Lung (tissue), 12 donors: Measurements from ENCODE around the gene FLNA. TPM values are rescaled to one million over a fixed set of nuclear protein-coding genes. Genes with fewer than 3 reads are reported as not detected.

Experiments used
- ATAC-seq: fragments of 200-7000 bp; cut with Tn5 transposase; one replicate; pipeline ENCODE4 v1.9.1; 2020; ENCODE audit warnings: moderate number of reproducible peaks; ENCODE audit not compliant: insufficient read depth, low FRiP score
- DNase-seq, 3 donors: peaks; one replicate each; pipeline ENCODE4 v3.0.0-alpha.2; 2013 to 2017
- H3K27ac ChIP-seq, 2 donors: one replicate each; pipeline ENCODE4 v1.5.1; 2013; ENCODE audit warnings: mild to moderate bottlenecking in 2 of 2, moderate library complexity in 2 of 2, control low read depth in 1 of 2, inconsistent platforms in 1 of 2, low read depth in 1 of 2, low read length in 1 of 2
- H3K27me3 ChIP-seq, 3 donors: one replicate each; pipeline ENCODE4 v1.5.1; 2013; ENCODE audit warnings: low read length in 2 of 3; ENCODE audit not compliant: control insufficient read depth in 3 of 3, insufficient read depth in 3 of 3
- H3K36me3 ChIP-seq, 4 donors: one replicate each; pipeline ENCODE4 v1.5.1; 2013; ENCODE audit warnings: low read length in 4 of 4, mild to moderate bottlenecking in 1 of 4, moderate library complexity in 1 of 4; ENCODE audit not compliant: control insufficient read depth in 4 of 4, insufficient read depth in 4 of 4
- H3K4me1 ChIP-seq, 5 donors: one replicate each; pipeline ENCODE4 v1.5.1; 2013; ENCODE audit warnings: low read length in 5 of 5, mild to moderate bottlenecking in 2 of 5, moderate library complexity in 1 of 5; ENCODE audit not compliant: control insufficient read depth in 5 of 5, insufficient read depth in 5 of 5
- H3K4me3 ChIP-seq: one replicate; pipeline ENCODE4 v1.5.1; 2013; ENCODE audit warnings: mild to moderate bottlenecking, control low read depth, moderate library complexity
- H3K9ac ChIP-seq, 2 donors: one replicate each; pipeline ENCODE4 v1.5.1; 2013; ENCODE audit warnings: low read length in 2 of 2, control low read depth in 1 of 2; ENCODE audit not compliant: insufficient read depth in 1 of 2
- H3K9me3 ChIP-seq, 4 donors: one replicate each; pipeline ENCODE4 v1.5.1; 2013; ENCODE audit warnings: low read length in 3 of 4, mild to moderate bottlenecking in 1 of 4, moderate library complexity in 1 of 4; ENCODE audit not compliant: control insufficient read depth in 4 of 4, insufficient read depth in 3 of 4
- WGBS, 2 donors: extraction: QIAGEN DNeasy Blood & Tissue Kit; methylation state at CpG; one replicate each; pipeline ENCODE4 v1.1.7; 2013; 5-methylcytosine and 5-hydroxymethylcytosine counted together
- polyA plus RNA-seq, 2 donors: library from polyadenylated mRNA; stranded (reverse); fragments of 200-250 nt; gene quantifications; one replicate each; pipeline ENCODE4 v1.2.1, GENCODE V29; 2013
- total RNA-seq, 2 donors: library from RNA; depleted of rRNA in 1 of 2; stranded (reverse); fragments of >200 nt in 1 of 2; gene quantifications; one replicate each; pipeline ENCODE4 v1.2.1, GENCODE V29; 2014 to 2021
- TF ChIP-seq, protein P1 (sequence below): IDR thresholded peaks from 2 replicates; pipeline ENCODE4 v1.5.1; 2012; ENCODE audit warnings: mild to moderate bottlenecking; ENCODE audit errors: control extremely low read depth, extremely low read depth
- donor health status: control.
- donor health status: control.
- donor health status: Bipolar disorder and iron deficiency.
- donor health status: healthy.
- donor health status: DM: yes; HTN: yes; CAD: no.

FLNA gene
- total and polyA plus RNA-seq, 4 donors = 602 to 1,802 (median 714) TPM

DNA sequence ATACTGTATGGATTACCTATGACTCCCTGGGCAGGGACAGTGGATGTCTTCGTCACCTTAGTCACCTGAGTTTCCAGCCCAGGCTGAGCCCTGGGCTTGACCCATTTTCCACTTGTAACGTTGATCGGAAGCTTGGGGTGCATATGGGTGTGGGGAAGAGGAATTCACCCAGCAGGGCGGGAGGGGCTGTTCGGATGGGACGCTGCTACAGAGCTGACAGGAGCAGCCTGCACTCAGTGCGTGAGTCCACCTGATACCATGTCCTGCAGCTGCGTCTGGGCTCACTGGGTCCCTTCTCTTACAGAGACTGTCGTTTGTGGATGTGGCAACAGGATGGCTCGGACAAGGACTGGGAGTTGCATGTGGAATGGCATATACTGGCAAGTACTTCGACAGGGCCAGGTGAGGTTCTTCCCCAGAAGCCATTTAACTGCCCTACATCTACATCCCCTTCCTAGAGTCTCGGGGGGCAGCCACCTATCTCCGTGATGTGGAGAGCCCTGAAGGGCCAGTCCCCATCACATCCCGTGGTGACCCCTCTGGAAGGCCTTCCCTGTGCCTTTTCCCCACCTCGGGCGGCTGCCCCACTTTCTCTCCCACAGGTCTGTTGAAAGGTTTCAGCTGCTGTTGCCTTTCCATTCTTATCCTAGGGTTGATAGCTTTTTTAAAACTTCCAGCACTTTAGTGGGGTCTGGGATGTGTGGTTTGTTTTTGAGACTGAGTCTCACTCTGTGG, 65.2 kb downstream of the FLNA start:
- no peak overlapping the region for H3K4me3 ChIP-seq
- no peak for ATAC-seq
- H3K36me3 ChIP-seq = no peaks in the 10 kb centered on the region
- no peaks in the 10 kb centered on the region for H3K9me3 ChIP-seq
- DNase-seq = no peak
- no peak overlapping the region for H3K27ac ChIP-seq
- TF ChIP-seq, protein P1, sequence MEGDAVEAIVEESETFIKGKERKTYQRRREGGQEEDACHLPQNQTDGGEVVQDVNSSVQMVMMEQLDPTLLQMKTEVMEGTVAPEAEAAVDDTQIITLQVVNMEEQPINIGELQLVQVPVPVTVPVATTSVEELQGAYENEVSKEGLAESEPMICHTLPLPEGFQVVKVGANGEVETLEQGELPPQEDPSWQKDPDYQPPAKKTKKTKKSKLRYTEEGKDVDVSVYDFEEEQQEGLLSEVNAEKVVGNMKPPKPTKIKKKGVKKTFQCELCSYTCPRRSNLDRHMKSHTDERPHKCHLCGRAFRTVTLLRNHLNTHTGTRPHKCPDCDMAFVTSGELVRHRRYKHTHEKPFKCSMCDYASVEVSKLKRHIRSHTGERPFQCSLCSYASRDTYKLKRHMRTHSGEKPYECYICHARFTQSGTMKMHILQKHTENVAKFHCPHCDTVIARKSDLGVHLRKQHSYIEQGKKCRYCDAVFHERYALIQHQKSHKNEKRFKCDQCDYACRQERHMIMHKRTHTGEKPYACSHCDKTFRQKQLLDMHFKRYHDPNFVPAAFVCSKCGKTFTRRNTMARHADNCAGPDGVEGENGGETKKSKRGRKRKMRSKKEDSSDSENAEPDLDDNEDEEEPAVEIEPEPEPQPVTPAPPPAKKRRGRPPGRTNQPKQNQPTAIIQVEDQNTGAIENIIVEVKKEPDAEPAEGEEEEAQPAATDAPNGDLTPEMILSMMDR = no peak
- 79 to 97% methylated on average over 13 to 16 of the region's 16 CpGs for WGBS, 2 donors
- H3K27me3 ChIP-seq = no peaks in the 10 kb centered on the region
- H3K9ac ChIP-seq = no peak overlapping the region
- H3K4me1 ChIP-seq = no peaks in the 10 kb centered on the region

DNA sequence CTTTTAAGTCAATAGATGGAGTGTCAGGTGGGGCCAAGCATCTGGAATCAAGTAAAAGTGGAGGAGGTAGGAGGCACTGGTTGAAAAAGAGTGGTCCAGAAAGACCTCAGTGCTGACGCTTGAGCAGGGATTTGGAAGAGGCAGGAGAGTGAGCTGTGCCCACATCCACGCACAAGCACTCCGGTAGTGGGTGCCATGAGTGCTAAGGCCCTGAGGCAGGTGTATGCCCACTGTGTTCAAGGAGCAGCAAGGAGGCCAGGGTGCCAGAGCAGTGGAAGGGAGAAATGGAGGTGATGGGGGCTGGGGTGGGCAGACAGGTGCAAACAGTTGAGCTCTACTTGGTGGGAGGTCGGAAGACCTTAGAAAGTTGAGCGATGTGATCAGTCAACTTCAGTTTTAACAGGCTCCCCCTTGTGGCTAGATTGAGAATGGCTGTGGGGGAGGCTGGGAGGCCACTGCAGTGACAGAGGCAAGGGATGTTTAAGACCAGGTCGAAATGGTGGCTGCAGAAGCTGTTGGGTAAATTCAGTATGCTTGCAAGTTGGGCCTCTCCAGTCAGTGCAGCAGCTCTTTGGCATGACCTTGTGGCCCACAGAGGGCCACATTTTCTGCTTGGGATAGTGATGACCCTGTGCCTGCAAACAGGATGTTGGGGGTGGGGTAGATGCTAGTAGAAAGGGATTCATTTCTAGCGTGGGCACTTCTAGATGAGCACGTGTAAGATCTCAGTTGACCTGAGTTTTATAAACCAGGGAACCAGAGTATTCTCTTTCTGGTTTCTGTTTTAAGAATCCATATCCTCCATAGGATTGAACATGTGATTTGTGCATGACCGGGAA, 66.1 kb downstream of the FLNA start:
- Histone ChIP-seq H3K4me3 (no peak overlapping the region), H3K27me3 (no peaks in the 10 kb centered on the region), H3K27ac (no peak overlapping the region), H3K9me3 (no peaks in the 10 kb centered on the region), H3K9ac (no peak overlapping the region), H3K4me1 (no peaks in the 10 kb centered on the region), H3K36me3 (no peaks in the 10 kb centered on the region)
- DNase-seq (peak; percentile 40 to 52 (median 50)), ATAC-seq (no peak)
- TF ChIP-seq, protein P1 = peak; percentile 68
- 56 to 69% methylated on average over 7 to 9 of the region's 9 CpGs for WGBS, 2 donors

DNA sequence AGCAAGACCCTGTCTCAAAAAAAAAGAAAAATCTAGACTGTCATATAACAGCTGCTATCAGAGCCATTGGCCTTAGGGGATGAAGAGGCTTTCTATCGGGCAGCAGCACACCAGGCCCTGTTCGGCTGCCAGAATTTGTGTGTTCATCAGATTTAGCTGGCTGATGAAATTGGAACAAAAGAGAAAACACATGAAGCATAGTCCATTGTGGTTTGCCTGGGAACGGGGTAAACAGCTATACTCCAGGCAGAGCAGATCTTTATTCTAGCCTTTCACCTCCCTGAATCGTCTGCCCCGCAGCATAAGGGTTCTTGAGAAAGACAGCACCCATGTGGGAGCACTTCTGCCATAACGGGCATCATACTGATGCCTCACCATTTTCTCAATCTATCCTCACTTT, 67.2 kb downstream of the FLNA start:
- no peaks in the 10 kb centered on the region for H3K36me3 ChIP-seq
- no peak overlapping the region for H3K9ac ChIP-seq
- no peak overlapping the region for H3K27ac ChIP-seq
- no peaks in the 10 kb centered on the region for H3K27me3 ChIP-seq
- no peaks in the 10 kb centered on the region for H3K9me3 ChIP-seq
- WGBS, 2 donors = 82 to 96% methylated on average over 6 of the region's 6 CpGs
- no peaks in the 10 kb centered on the region for H3K4me1 ChIP-seq
- DNase-seq (no peak), ATAC-seq (no peak)
- H3K4me3 ChIP-seq = no peak overlapping the region
- TF ChIP-seq, protein P1 = no peak
